Activated CD8-positive, alpha-beta memory T cell treated with anti-CD3 and anti-CD28 coated beads for 1 hour (primary cell): ENCODE results near the gene DACT2.
"Not testable (repeated sequence)": the region's sequence is repeated elsewhere in the genome, so short reads cannot be mapped to it uniquely, and the experiment has no call there.

Source experiments
- DNase-seq, 2 donors: peaks; one replicate each; pipeline ENCODE4 v3.0.0-alpha.2; 2020; ENCODE audit warnings: low read depth in 1 of 2; ENCODE audit errors: extremely low read depth in 1 of 2

The DACT2 gene

DNA sequence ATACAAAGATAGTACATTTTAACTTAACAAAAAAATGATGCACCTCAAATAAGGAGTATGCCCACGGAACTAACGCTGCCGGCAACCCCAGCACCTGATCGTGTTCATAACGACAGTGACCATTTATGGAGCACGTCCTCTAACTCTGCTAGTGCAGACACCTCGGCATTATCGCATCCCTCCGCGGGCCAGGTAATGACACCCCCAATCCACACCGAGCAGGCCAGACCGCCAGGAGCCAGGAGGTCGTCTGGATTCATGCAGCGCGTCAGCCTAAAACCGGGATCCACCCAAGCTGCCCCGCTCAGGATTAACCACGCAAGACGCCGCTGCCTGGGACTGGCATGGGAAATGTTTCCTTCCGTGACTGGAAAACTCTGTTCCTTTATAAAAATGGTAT is 34.1 kb downstream of the DACT2 start:
- DNase-seq, result no peak

DNA sequence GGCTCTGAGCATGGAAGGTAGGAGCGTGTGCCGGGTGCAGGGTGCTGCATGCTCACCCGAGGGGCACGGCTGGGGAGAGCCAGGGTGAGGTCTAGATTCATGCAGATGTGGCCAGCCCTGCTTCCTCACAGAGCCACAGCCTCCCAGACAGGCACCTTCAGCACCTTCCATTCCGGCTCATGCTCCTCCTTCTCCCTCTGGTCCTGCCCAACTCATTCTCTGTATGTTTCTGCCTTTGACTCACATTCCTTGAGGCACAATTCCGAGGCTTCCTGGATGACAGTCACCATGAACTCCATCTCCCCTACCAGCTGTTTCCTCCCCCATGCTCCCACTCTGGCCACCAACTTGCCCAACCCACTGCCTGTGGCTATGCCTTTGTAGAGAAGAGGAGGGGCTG is 35.4 kb downstream of the DACT2 start:
- no peak for DNase-seq

DNA sequence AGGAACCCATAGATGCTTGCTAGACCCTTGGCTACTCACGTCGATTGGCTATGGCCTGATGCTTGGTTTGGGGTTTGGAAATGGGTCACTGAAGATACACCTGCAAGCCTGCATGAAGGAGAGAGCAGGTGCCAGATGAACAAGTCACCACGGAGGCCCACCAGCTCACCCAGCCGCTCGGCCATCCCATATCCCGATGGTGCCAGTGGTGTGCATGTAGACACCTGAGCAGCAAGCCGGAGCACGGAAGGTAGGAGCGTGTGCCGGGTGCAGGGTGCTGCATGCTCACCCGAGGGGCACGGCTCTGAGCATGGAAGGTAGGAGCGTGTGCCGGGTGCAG is 35.9 kb downstream of the DACT2 start:
- no peak for DNase-seq

DNA sequence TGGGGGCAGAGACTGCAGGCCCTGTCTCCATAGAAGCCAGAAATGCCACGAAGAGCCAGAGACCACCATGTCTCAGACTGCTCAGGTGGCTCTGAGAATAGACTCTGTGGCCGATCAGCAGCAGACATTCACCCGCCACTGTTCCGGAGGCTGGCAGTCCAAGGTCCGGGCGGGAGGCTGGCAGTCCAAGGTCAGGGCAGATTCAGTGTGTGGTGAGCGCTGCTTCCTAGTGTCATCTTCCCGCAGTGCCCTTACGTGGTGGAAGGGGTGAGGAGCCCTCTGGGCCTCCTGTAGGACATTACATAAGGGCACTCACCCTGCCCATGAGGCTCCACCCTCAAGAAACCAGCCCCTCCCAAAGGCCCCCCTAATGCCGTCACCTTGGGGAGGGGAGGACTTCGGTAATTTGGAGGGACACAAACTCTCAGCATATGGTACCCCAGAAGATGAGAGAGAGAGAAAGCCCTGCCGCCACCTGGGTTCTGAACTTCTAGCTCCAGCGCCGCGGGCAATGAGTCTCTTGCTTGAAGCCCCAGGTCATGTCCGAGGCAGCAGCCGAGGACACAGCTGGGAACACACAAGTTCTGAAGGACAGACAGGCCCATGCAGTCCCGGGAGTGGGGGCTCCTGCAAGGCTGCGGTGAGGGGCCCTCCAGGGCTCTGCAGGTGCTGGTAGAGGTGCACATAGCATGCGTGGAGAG is 36.4 kb downstream of the DACT2 start:
- no peak for DNase-seq

DNA sequence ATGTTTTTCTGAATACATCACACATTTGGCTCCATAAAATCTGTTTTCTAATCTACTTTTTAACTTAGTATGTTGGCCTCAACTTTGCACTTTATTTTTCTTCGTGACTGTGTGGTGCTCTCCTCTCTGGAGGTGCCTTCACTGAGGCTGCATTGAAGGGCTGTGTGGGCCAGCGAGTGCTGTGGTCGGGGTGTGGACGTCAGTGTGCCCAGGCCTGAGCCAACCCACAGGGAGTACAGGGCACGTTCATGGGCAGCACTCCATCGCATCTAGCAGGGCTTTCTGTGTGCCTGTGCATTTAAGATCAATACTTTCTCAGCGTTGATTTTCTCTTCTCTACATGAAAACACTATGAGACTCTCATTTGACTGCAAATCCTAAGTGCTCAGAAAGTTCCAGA is 37.8 kb downstream of the DACT2 start:
- DNase-seq, result no peak

DNA sequence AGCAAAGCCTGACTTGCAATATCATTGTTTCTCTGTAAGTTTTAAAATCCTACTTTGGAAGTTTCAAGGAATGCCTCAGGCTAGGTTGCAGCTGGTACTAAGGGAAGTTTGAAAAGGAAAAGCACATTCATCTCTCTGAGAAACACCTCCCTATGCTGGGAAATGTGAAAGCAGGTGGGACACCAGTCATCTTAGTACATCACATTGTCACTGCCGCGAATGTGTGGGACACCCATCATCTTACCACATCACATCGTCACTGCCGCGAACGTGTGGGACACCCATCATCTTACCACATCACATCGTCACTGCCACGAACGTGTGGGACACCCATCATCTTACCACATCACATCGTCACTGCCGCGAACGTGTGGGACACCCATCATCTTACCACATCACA is 38.3 kb downstream of the DACT2 start:
- DNase-seq, result not testable (repeated sequence)

DNA sequence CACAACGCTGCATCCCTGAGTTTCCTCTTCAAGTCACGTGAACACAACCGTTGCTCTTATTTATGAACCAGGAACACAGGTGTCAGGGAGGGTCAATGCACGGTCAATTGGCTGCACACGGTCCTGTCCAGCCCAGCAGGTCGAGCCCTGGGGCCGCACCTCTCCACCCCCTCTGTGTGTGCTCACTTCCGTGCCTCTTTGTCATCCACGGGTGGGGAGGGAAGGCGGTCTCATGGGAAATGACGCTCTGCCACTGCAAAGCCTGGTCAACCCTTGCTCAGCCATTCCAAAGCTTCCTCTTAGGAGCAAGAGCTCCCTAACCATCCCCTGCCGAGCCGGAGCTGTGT is 38.7 kb downstream of the DACT2 start:
- no peak for DNase-seq

DNA sequence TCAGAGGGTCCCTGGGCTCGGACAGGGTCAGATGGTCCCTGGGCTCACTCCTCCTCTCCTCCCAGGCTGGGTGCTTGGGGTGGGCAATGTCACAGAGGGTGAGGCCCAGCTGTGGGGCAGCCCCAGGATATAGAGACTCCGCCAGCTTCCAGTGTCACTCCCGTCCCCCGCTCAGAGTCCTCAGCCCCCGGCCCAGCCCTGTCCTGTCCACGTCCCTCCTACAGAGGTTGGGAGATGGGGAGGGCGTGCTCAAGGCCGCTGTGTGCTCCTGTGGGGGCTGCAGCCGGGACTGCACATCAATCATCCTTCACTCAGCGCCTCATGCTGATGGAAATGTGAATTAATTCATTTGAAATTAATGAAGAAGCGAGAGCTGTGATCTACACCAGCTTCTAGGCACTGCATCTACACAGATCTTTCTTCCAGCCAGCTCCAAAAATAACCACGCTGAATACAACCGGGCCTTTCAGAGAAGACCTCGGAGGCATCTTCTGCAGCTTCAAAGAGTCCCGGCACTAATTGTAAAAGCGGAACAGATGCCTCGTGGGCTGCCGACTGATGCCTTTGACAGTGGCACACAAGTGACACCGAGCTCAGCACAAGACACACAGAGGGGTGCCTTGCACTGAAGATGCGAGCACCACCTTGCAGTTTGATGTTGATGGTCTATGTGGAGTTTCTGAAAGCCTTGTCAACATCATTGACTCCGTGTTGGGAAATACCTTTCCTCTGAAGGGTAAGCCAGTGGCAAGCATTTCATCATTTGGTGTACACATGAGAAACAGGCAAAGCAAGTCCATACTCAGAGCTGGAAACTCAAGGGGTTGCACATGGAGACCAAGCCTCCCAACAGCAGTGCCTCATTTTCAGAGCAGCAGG is 39.3 kb downstream of the DACT2 start:
- no peak for DNase-seq

DNA sequence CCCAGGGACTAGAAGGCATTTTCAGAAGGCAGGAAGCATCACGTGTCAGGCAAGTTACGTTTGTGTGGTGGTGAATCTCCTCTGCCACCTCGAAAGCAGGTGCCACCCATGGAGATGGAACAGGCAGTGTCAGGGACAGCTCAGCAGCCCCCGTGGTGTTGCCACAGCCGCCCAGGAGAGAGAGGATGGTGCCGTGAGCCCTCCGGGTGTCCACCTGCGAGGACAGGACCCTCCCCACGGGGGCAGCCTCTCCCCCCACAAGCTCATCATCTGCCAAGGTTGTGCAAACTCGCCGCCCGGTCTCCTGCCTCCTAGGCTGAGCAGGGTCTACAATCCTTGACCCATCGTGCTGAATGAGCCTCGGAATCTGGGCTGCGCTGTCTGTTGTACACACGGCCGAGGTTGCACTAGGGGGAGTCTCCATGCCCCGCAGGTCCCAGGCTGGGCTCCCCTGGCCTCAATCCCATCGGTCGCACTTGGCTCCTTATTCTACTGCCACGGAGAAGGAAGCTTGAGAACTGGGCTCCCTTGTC is 40.1 kb downstream of the DACT2 start:
- no peak for DNase-seq

DNA sequence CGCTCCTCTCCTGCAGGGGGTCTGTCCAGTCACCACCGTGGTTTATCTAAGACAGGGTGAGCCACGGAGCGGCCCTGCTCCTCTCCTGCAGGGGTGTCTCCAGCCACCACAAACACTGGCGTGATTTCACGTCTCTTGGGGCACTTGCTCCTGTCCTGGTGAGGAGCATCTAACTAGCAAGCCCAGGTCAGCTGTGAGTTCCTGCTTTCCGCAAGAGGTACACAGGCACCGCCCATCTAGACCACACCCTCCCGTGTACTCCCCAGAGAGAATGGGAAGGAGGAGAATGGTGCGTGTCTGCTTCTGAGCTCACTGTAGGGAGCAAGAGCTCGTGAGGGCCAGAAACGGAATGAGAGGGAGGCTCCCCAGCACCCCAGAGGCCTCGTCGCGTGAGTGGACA is 40.7 kb downstream of the DACT2 start:
- DNase-seq, result no peak

DNA sequence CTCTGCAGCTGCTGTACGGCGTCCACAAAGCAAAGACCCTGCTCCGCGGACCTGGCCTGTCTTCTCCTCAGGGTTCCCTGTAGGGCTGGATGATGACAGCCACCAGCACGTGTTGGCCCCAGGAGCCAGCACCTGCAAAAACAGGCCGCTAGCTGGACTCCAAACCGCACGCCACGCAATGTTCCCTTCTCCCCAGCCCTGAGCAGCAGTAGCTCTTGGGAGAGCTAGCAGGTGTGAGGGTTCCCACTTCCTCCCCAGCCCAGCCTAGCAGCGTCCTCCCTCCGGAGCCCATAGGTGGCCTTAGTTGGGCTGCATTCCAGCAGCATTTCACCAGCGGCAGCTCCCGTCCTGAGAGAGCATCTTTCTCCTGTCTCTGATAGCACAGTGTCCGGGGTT is 42.3 kb downstream of the DACT2 start:
- no peak for DNase-seq

DNA sequence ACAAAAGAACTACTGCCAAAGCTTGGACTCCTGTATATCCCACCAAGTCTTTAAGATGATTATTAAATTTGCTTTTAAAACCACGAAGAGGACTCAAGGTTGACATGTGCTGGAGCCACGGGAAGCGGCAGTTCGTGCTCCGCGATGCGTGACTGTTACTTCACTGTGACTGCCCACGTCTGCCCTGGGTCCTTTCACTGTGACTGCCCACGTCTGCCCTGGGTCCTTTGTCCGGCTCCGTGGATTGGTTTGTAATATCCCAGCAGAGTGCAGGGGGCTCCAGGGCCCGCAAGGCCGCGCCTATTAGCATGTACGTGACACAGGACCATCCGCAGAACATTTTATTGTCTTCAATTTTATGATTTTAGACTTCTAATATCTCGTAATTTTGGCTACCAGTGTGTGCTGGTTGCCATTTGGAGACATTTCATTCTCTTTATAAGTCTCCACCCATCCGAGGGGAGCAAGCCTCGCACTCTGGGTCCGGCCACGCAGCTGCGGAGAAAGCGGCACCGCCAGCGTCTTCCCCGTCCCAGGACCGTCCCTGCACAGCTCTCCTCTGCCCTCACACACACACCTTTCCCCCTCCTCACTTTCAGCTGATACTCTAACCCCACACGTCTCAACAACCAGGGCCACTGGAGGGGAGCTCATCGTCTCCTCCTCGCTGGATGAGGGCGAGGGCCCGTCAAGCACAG is 42.9 kb downstream of the DACT2 start:
- no peak for DNase-seq

DNA sequence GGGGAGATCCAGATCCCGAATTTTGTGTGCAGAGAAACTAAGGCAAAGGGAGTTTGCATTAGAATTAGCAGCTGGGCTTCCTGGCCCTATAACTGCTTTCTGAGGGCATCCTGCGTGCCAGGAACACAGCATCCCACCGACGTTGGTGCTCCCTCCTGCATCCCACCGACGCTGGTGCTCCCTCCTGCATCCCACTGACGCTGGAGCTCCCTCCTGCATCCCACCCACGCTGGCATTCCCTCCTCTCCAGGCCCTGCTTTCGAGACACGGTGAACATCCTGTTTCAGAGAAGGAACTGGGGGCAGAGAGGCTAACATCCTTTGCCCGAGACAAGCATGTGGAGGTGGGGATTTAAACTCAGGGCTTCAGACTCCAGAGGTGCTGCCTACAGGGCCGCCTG is 44.4 kb downstream of the DACT2 start:
- no peak for DNase-seq

DNA sequence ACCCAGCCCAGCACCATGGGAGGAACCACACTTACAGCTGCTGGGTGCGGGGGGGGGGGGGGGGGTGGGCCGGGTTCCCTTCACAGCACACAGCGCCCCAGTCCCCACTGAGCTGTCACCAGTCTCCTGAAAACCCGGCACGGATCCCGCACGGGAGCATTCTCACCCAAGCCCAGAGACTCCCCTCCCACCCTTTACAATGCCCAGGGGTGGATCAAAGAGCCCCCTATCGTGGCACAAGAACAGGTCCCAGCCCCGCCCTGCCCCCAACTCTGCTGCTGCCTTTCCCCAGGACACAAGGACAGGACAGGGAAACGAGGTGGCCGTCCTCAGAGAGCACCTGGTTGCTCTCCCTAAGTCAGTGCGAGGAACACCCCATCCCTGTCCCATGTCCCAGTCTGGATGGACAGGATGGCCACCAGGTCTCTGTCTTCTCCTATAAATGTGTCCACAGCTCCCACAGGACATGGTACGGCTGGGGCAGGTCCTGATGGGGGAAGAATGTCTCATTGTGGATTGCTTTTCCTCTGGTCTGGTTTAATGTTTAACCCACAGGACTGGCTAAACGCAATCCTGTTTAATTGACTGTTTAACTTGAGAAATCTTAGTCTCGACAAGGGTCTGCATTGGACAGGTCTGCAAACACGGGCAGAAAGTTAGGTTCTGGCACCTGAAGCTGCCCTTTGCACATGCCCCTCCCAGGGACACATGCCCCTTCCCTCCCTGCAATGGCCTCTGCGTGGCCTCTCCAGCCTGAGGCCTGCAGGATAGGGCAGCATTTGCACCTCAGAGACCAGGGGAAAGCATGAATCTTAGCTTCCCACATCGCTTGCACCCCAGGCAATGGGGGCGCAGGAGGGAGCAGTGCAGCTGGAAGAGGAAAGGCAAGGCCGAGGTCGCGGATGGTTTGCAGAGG is 45.3 kb downstream of the DACT2 start:
- no peak for DNase-seq

DNA sequence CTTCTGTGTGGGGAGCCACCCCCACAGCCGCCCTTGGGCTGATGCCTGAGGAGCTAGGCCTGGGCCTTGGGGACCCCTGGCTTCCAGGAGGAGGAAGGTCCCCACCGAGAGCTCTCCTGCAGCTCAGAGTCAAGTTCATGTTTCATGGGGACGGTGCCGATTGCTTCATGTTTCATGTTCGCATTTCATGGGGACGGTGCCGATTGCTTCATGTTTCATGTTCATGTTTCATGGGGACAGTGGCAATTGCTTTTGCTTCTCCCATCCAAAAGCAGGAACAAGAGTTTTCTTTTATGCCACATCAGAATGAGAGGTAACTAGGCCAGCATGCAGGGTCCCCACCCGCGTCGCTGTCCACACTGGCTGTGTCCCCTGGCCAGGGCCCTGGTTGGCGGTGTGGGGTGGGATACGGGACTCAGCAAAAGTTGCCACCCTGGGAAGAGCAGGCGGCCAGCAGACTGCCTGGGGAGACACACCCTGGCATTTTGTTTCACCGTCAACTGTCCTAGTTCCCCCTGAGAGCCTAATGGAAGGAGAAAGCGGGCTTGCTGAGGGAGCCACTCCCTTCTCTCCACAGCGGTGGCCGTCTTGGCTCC is 46.0 kb downstream of the DACT2 start:
- no peak for DNase-seq

DNA sequence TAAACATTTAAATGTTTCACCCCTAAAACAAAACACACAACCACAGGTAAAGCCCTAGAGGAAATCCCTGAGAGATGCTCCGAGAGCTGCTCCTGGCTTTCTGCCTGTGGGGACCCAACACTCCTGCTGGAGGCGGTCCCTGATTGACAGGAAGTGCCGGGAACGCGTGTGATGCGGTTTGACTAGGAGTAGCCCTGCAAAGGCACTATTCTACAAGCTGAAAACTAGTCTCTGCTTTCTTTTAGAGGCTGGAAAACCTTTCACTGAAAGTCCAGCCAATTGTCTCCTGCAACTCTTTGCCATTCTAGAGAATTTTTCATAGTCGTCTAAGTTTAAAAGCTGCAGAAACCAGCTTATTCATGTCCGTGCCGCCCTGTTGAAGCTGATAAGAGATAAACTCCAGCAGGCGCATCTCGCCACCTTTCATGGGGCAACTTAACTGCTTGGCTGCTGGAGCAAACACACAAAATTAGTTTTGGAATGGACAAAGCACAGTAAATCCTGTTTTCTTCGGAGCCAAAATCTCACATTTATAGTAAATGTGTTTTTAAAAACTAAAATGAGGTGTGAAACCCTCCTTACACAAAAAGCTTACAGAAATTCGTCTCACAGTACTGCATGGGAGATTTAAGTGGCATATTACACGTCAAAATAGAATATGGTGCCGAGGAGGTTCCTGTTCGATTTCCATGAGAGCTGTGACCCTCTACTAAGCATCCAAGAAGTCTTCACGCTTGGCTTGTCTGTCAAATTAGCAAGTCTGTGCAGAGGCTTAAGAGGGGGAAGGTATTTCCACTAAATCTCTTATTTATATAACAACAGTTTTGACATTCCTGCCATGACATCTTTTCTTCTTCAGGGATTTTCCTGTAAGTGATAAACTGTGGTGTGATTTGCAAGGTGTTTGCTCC is 46.9 kb downstream of the DACT2 start:
- DNase-seq, result no peak

DNA sequence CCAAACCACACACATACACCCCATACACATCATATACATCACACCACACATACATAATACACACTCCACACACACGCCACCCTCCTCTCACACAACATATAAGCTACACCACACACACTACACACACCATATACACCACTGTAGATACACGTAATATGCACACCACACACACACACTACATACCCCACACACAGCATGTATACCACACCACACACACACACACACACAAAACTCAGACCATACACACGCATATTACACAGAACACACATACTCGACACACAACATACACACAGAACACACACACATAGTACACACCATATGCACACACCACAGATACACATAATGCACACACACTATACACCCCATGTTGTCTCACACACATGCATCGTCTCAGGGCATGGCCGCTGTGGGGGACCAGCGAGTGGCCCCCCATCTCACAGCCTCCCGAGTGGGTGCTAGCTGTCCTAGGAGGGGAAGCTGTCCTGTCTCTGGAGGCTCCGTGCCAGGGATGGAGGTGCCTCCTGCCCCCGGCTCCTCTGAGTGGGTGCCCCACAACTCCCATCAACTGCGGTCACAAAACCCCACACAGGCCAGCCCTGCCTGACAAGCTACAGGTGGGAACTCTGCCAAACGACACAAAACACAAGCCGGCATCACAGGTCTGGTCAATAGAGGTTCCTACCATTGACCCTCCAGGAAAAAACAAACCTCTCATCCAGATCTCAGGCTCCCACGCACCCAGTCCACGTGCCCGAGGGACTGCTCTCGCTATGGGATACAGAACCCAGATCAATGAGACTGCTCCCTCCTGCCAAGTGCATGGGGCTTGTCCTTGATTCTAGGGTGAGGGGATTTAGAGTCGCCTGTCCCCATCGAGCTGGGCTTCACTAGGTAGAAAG is 49.1 kb downstream of the DACT2 start:
- no peak for DNase-seq
